Activated naive CD4-positive, alpha-beta T cell treated with anti-CD3 and anti-CD28 coated beads for 36 hours (primary cell): ENCODE measurements around the gene SPATA6L. TPM values are rescaled to one million over a fixed set of nuclear protein-coding genes. Genes with fewer than 3 reads are reported as not detected.

Source experiments
- CTCF ChIA-PET: fragments of 350-600 bp; sonication (Branson Sonifier 250); formaldehyde crosslinking; loops from one replicate; lab custom pipeline; 2021; ENCODE audit warnings: antibody characterized with exemption; lab: Charles Lee
- DNase-seq: peaks from one replicate; pipeline ENCODE4 v3.0.0-alpha.2; 2020
- H3K27ac Mint-ChIP-seq: one replicate; pipeline ENCODE4 v1.8.0; 2021; ENCODE audit warnings: mild to moderate bottlenecking, mixed read lengths
- H3K27me3 Mint-ChIP-seq: one replicate; pipeline ENCODE4 v1.8.0; 2021; ENCODE audit warnings: low read depth, mixed read lengths
- H3K36me3 Mint-ChIP-seq: one replicate; pipeline ENCODE4 v1.8.0; 2021; ENCODE audit warnings: low read depth, mixed read lengths
- H3K4me1 Mint-ChIP-seq: one replicate; pipeline ENCODE4 v1.8.0; 2021; ENCODE audit warnings: low read depth, mixed read lengths
- H3K4me3 Mint-ChIP-seq: one replicate; pipeline ENCODE4 v1.8.0; 2021; ENCODE audit warnings: mild to moderate bottlenecking, moderate library complexity, mixed read lengths
- H3K9me3 Mint-ChIP-seq: one replicate; pipeline ENCODE4 v1.8.0; 2021; ENCODE audit warnings: mixed read lengths
- intact Hi-C: fragments of 100-400 bp; cut with micrococcal nuclease; formaldehyde crosslinking; loops from one replicate; pipeline ENCODE4 v1.15.1; 2023
- total RNA-seq, 2 experiments: library from RNA; stranded (reverse); gene quantifications; one replicate each; pipeline ENCODE4 v1.2.3, GENCODE V29; 2021

The SPATA6L gene
- total RNA-seq, 2 experiments from 2014 or later = 0.91 to 1.4 TPM

- Mint-ChIP-seq H3K27ac (no peak overlapping the region), H3K4me1 (peaks cover 21% of the 10 kb centered on the region), H3K36me3 (no peaks in the 10 kb centered on the region), H3K4me3 (no peak overlapping the region), H3K27me3 (no peaks in the 10 kb centered on the region), H3K9me3 (no peaks in the 10 kb centered on the region)
- no peak for DNase-seq
- CTCF ChIA-PET = interaction anchor here (1.1 kb wide), 1 partner anchor 15 kb away, joined by 3 read pairs; no protein-coding TSS in a partner anchor
- intact Hi-C loops = loop anchor here (10.0 kb wide), 1 partner anchor 64 kb away; the partner anchor contains the start of gene SLC1A1
Observed at GRCh38 chr9:4558371-4558998, 107.8 kb downstream of the SPATA6L start.

GRCh38 chr9:4555236-4555635, 111.0 kb downstream of the SPATA6L start:
- intact Hi-C loops = loop anchor here (10.0 kb wide), 1 partner anchor 60 kb away; the partner anchor contains the start of gene SLC1A1
- H3K4me1 Mint-ChIP-seq = peaks cover 32% of the 10 kb centered on the region
- CTCF ChIA-PET = no interaction called here
- DNase-seq = peak; percentile 25
- H3K27ac Mint-ChIP-seq = no peak overlapping the region
- no peaks in the 10 kb centered on the region for H3K9me3 Mint-ChIP-seq
- H3K36me3 Mint-ChIP-seq = no peaks in the 10 kb centered on the region
- no peak overlapping the region for H3K4me3 Mint-ChIP-seq
- H3K27me3 Mint-ChIP-seq = no peaks in the 10 kb centered on the region

GRCh38 chr9:4553951-4554381, 112.3 kb downstream of the SPATA6L start:
- no peak for DNase-seq
- CTCF ChIA-PET = interaction anchor here (0.5 kb wide), 1 partner anchor 111 kb away, joined by 3 read pairs; no protein-coding TSS in a partner anchor
- no peaks in the 10 kb centered on the region for H3K9me3 Mint-ChIP-seq
- no peaks in the 10 kb centered on the region for H3K27me3 Mint-ChIP-seq
- no peak overlapping the region for H3K27ac Mint-ChIP-seq
- peaks cover 38% of the 10 kb centered on the region for H3K4me1 Mint-ChIP-seq
- H3K36me3 Mint-ChIP-seq = no peaks in the 10 kb centered on the region
- H3K4me3 Mint-ChIP-seq = no peak overlapping the region
- intact Hi-C loops = loop anchor here (5.0 to 10.0 kb wide), 2 partner anchors 37 to 59 kb away; partner anchors contain the start of gene SLC1A1

- Mint-ChIP-seq H3K9me3 (no peaks in the 10 kb centered on the region), H3K36me3 (no peaks in the 10 kb centered on the region), H3K27me3 (no peaks in the 10 kb centered on the region), H3K27ac (no peak overlapping the region), H3K4me1 (peaks cover 59% of the 10 kb centered on the region), H3K4me3 (no peak overlapping the region)
- intact Hi-C loops = loop anchor here (5.0 to 10.0 kb wide), 2 partner anchors 34 to 56 kb away; partner anchors contain the start of gene SLC1A1
- CTCF ChIA-PET = interaction anchor here (0.6 to 1.0 kb wide), 3 partner anchors 10 to 1555 kb away, joined by 3 to 7 read pairs (median 3); no protein-coding TSS in a partner anchor
- DNase-seq = peak; percentile 50
Observed at GRCh38 chr9:4550777-4551484, 115.3 kb downstream of the SPATA6L start.

GRCh38 chr9:4549751-4550295, 116.5 kb downstream of the SPATA6L start:
- no peak for DNase-seq
- peaks cover 50% of the 10 kb centered on the region for H3K4me1 Mint-ChIP-seq
- intact Hi-C loops = loop anchor here (1.0 to 10.0 kb wide), 3 partner anchors 33 to 168 kb away; partner anchors contain the start of gene SLC1A1
- CTCF ChIA-PET = interaction anchor here (0.6 kb wide), 1 partner anchor 62 kb away, joined by 7 read pairs; no protein-coding TSS in a partner anchor
- H3K4me3 Mint-ChIP-seq = no peak overlapping the region
- H3K36me3 Mint-ChIP-seq = no peaks in the 10 kb centered on the region
- H3K9me3 Mint-ChIP-seq = no peaks in the 10 kb centered on the region
- H3K27ac Mint-ChIP-seq = no peak overlapping the region
- no peaks in the 10 kb centered on the region for H3K27me3 Mint-ChIP-seq

GRCh38 chr9:4548811-4549725, 117.2 kb downstream of the SPATA6L start:
- H3K27ac Mint-ChIP-seq = no peak overlapping the region
- no peaks in the 10 kb centered on the region for H3K27me3 Mint-ChIP-seq
- peaks cover 44% of the 10 kb centered on the region for H3K4me1 Mint-ChIP-seq
- peak; percentile 21 for DNase-seq
- intact Hi-C loops = loop anchor here (1.0 kb wide), 1 partner anchor 167 kb away; no protein-coding TSS in a partner anchor
- CTCF ChIA-PET = interaction anchor here (1.1 to 1.5 kb wide), 4 partner anchors 10 to 233 kb away, joined by 3 read pairs; no protein-coding TSS in a partner anchor
- H3K4me3 Mint-ChIP-seq = no peak overlapping the region
- no peaks in the 10 kb centered on the region for H3K36me3 Mint-ChIP-seq
- no peaks in the 10 kb centered on the region for H3K9me3 Mint-ChIP-seq

Other genes starting within 250 kb of the SPATA6L start
- gene SLC1A1, start 176.0 kb downstream of the SPATA6L start, total RNA-seq = not detected
- 1 to 10 TPM; 4.6 to 5.3 TPM for gene PLPP6, start 4.2 kb downstream of the SPATA6L start, total RNA-seq
- 10 to 100 TPM; 13.7 to 14.5 TPM for gene CDC37L1, start 13.1 kb upstream of the SPATA6L start, total RNA-seq
- 10 to 100 TPM; 50.2 to 50.9 TPM for gene AK3, start 74.7 kb upstream of the SPATA6L start, total RNA-seq
- gene RCL1, start 126.5 kb upstream of the SPATA6L start, total RNA-seq = 10 to 100 TPM; 26.9 to 30.7 TPM